ENCODE data around the gene OAS2. TPM values are rescaled to one million over a fixed set of nuclear protein-coding genes. Genes with fewer than 3 reads are reported as not detected.

Gene OAS2
- total and polyA plus RNA-seq, 2 of the 8 experiments (the other 6 are each of a cell fraction or from before 2014, with no cell fraction given), result 0.06 TPM; not detected in 1

DNA sequence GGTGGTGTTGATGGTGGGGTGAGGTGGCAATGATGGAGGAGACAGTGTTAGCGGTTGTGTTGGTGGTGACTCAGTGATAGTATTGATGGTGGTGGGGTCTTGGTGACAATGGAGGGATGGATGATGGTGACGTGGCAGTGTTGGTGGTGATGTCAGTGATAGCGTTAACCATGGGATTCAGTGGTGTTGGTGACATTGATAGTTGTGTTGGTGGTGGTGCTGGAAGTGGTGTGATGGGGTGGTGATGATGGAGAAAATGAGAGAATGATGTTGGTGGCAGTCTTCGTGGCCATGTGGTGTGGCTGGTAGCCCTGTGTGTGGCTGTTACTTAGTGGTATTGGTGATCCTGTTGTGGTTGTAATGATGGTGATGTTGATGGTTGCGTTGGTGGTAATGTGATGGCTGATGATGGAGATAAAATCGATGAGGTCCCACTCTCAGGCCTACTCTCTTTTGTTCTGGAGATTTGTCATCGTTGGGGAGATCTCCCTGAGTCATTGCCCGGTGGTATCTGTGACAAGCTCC, 80.8 kb downstream of the OAS2 start:
- no peaks in the 10 kb centered on the region for H3K79me2 ChIP-seq (ENCODE audit: control insufficient read depth in 1 of 2, insufficient read depth in 2 of 2, low read length in 2 of 2)
- H4K8ac ChIP-seq (ENCODE audit: extremely low read depth, insufficient read depth, low read length), result no peak overlapping the region
- POLR2A ChIA-PET (ENCODE audit: partially characterized antibody), result no interaction called here
- no peaks in the 10 kb centered on the region for H3K79me1 ChIP-seq (ENCODE audit: low read depth, low read length)
- H2BK15ac ChIP-seq (ENCODE audit: low read length), result no peak overlapping the region
- H4K5ac ChIP-seq (ENCODE audit: insufficient read length, low read depth, low read length), result no peak overlapping the region
- no peak overlapping the region for H3K4me2 ChIP-seq (ENCODE audit: insufficient read depth in 1 of 2, low read depth in 2 of 2, low read length in 2 of 2)
- H2AFZ ChIP-seq (ENCODE audit: low read length), result no peak overlapping the region
- no peak overlapping the region for H2BK120ac ChIP-seq (replicated peaks; ENCODE audit: low read depth, low read length)
- CTCF ChIA-PET (ENCODE audit: partially characterized antibody), result interaction anchor here (0.8 to 2.4 kb wide), 7 partner anchors 8 to 66 kb away, joined by 3 to 14 read pairs (median 3); no protein-coding TSS in a partner anchor
- H3K14ac ChIP-seq (ENCODE audit: insufficient read length), result no peak overlapping the region
- no peak overlapping the region for H3K56ac ChIP-seq (replicated peaks; ENCODE audit: insufficient read length, low read depth, low read length)
- no peak for TF ChIP-seq NRF1 (IDR thresholded peaks at IDR 0.05; ENCODE audit: low read depth, low read length)
- TF ChIP-seq CBX5 (IDR thresholded peaks at IDR 0.05; ENCODE audit: low read depth, low read length), result no peak
- no peak for TF ChIP-seq JUN (IDR thresholded peaks at IDR 0.05; ENCODE audit: low read depth, low read length)
- no peak for TF ChIP-seq ASH2L (IDR thresholded peaks at IDR 0.05; ENCODE audit: low read length)
- no peak for TF ChIP-seq SAP30 (IDR thresholded peaks at IDR 0.05; ENCODE audit: insufficient read depth, insufficient replicate concordance, low read length)
- no peak for TF ChIP-seq MAFK (IDR thresholded peaks at IDR 0.05; ENCODE audit: low read depth, low read length)
- no peak for TF ChIP-seq TEAD4 (IDR thresholded peaks at IDR 0.05; ENCODE audit: low read depth, low read length)
- H3K23me2 ChIP-seq (ENCODE audit: low read depth, low read length), result peaks cover 11% of the 10 kb centered on the region; the same call in 1 of the 2 replicates
- peak overlapping the region; percentile 60; the same call in 1 of the 2 replicates for H2AK5ac ChIP-seq (ENCODE audit: low read depth, low read length)
- no peak overlapping the region for H2BK5ac ChIP-seq (ENCODE audit: low read depth, low read length)
- no peak overlapping the region for H3K18ac ChIP-seq (ENCODE audit: extremely low read depth, low read length)
- H2BK12ac ChIP-seq (ENCODE audit: low read depth, low read length), result no peak overlapping the region
- FAIRE-seq (no peak), DNase-seq (ENCODE audit: low read depth in 1 of 2, low spot score in 2 of 2) (no peak)
- no peak overlapping the region; a peak in 1 of 7 replicates for H3K9ac ChIP-seq (replicated peaks in 1 of 4; ENCODE audit: extremely low read depth in 1 of 4, low read depth in 3 of 4, low read length in 3 of 4)
- no peaks in the 10 kb centered on the region for H3K9me3 ChIP-seq (ENCODE audit: insufficient read depth in 2 of 2, low read depth in 1 of 2, low read length in 1 of 2)
- WGBS, 2 experiments (ENCODE audit: extremely low coverage in 1 of 2, insufficient coverage in 1 of 2, insufficient read length in 1 of 2, insufficient replicate concordance in 2 of 2, low coverage in 1 of 2, low lambda C conversion rate in 2 of 2, missing lambda C conversion rate in 1 of 2), result 87% methylated on average over 8 of the region's 8 CpGs; no CpG with 5 or more reads in 1 of the 2 experiments
- H3K27ac ChIP-seq (ENCODE audit: low read depth, low read length), result no peak overlapping the region
- peaks cover 0 to 11% (median 7%) of the 10 kb centered on the region in 4 experiments; a peak in 5 of 7 replicates for H3K4me1 ChIP-seq (replicated peaks in 1 of 4; ENCODE audit: control insufficient read depth in 3 of 4, insufficient read depth in 4 of 4, low read length in 3 of 4)
- peaks cover 0 to 22% (median 19%) of the 10 kb centered on the region in 4 experiments; a peak in 6 of 7 replicates for H3K27me3 ChIP-seq (replicated peaks in 1 of 4; ENCODE audit: control insufficient read depth in 3 of 4, extremely low read depth in 1 of 4, insufficient read depth in 3 of 4, low read length in 3 of 4)
- H4K20me1 ChIP-seq (replicated peaks in 1 of 2; ENCODE audit: control insufficient read depth in 1 of 2, insufficient read depth in 2 of 2, low read length in 2 of 2), result peaks cover 0 to 2% of the 10 kb centered on the region in 2 experiments
- H2BK20ac ChIP-seq (ENCODE audit: low read length), result no peak overlapping the region
- no peak overlapping the region for H3K4ac ChIP-seq (replicated peaks; ENCODE audit: insufficient read length, low read depth, low read length)
- no peak overlapping the region for H3K23ac ChIP-seq (ENCODE audit: insufficient read length)
- H3K36me3 ChIP-seq (ENCODE audit: control insufficient read depth in 2 of 4, insufficient read depth in 4 of 4, low read length in 3 of 4), result no peaks in the 10 kb centered on the region
- H3K4me3 ChIP-seq (ENCODE audit: extremely low read depth in 1 of 4, insufficient read depth in 2 of 4, low read depth in 3 of 4, low read length in 4 of 4), result no peak overlapping the region
- H4K91ac ChIP-seq (replicated peaks; ENCODE audit: insufficient read length, low read length), result no peak overlapping the region
